Activated effector memory CD4-positive, alpha-beta T cell treated with Interleukin-2 at 50 U/mL for 16 hours (primary cell): ENCODE results near the gene NDUFA11.

Experiments
- DNase-seq: peaks from one replicate; pipeline ENCODE4 v3.0.0-alpha.2; 2020

NDUFA11 gene

GRCh38 chr19:5905114-5905778 is 1.7 kb upstream of the NDUFA11 start:
- no peak for DNase-seq

- DNase-seq: peak; percentile 100
Observed at GRCh38 chr19:5904352-5905113, 943 bp upstream of the NDUFA11 start, which contains the start of gene VMAC. Gene VMAC, plus strand, starts transcription at chr19:5904872. Its CDS starts 19 bp downstream, at chr19:5904891.

GRCh38 chr19:5903056-5903623 is 450 bp downstream of the NDUFA11 start:
- DNase-seq: no peak

- DNase-seq: no peak
Observed at GRCh38 chr19:5900976-5901375, 2.6 kb downstream of the NDUFA11 start.

- DNase-seq: no peak
Observed at GRCh38 chr19:5899728-5900526, 3.7 kb downstream of the NDUFA11 start.

- DNase-seq: no peak
Observed at GRCh38 chr19:5897189-5897969, 6.2 kb downstream of the NDUFA11 start.

GRCh38 chr19:5896365-5897076 is 7.1 kb downstream of the NDUFA11 start:
- no peak for DNase-seq

GRCh38 chr19:5895890-5896289 is 7.7 kb downstream of the NDUFA11 start:
- no peak for DNase-seq

- DNase-seq: no peak
Observed at GRCh38 chr19:5895409-5895808, 8.2 kb downstream of the NDUFA11 start.

GRCh38 chr19:5894704-5895349 is 8.8 kb downstream of the NDUFA11 start:
- DNase-seq: no peak

- no peak for DNase-seq
Observed at GRCh38 chr19:5893907-5894703, 9.5 kb downstream of the NDUFA11 start.

GRCh38 chr19:5893296-5893903 is 10.2 kb downstream of the NDUFA11 start:
- DNase-seq: no peak

GRCh38 chr19:5892772-5893275 is 10.8 kb downstream of the NDUFA11 start:
- no peak for DNase-seq

- no peak for DNase-seq
Observed at GRCh38 chr19:5891938-5892771, 11.4 kb downstream of the NDUFA11 start.

GRCh38 chr19:5891572-5891937 is 12.0 kb downstream of the NDUFA11 start:
- no peak for DNase-seq

GRCh38 chr19:5890099-5890498 is 13.5 kb downstream of the NDUFA11 start:
- no peak for DNase-seq

GRCh38 chr19:5889288-5889971 is 14.2 kb downstream of the NDUFA11 start:
- no peak for DNase-seq
